ENCODE results near the gene FOXP4.

The FOXP4 gene

GRCh38 chr6:41648070-41648585 lies 101.9 kb downstream of the FOXP4 start:
- ChIA-PET POLR2A (interaction anchor here (0.6 kb wide), 1 partner anchor 25 kb away, joined by 3 read pairs; no protein-coding TSS in a partner anchor), CTCF (interaction anchor here (0.8 to 4.6 kb wide), 5 partner anchors 35 to 280 kb away, joined by 3 to 17 read pairs (median 5); no protein-coding TSS in a partner anchor)
- H3K4me3 ChIP-seq (ENCODE audit: low read depth, low read length): no peak overlapping the region
- DNase-seq (ENCODE audit: low read depth, low spot score): no peak
- TF ChIP-seq, protein P1, sequence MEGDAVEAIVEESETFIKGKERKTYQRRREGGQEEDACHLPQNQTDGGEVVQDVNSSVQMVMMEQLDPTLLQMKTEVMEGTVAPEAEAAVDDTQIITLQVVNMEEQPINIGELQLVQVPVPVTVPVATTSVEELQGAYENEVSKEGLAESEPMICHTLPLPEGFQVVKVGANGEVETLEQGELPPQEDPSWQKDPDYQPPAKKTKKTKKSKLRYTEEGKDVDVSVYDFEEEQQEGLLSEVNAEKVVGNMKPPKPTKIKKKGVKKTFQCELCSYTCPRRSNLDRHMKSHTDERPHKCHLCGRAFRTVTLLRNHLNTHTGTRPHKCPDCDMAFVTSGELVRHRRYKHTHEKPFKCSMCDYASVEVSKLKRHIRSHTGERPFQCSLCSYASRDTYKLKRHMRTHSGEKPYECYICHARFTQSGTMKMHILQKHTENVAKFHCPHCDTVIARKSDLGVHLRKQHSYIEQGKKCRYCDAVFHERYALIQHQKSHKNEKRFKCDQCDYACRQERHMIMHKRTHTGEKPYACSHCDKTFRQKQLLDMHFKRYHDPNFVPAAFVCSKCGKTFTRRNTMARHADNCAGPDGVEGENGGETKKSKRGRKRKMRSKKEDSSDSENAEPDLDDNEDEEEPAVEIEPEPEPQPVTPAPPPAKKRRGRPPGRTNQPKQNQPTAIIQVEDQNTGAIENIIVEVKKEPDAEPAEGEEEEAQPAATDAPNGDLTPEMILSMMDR (IDR thresholded peaks at IDR 0.05; ENCODE audit: insufficient read depth, low read length, missing control alignments): no peak

GRCh38 chr6:41648921-41649320 lies 102.7 kb downstream of the FOXP4 start:
- no peak for DNase-seq (ENCODE audit: low read depth, low spot score)
- TF ChIP-seq, protein P1 (IDR thresholded peaks at IDR 0.05; ENCODE audit: insufficient read depth, low read length, missing control alignments): no peak
- no peak overlapping the region for H3K4me3 ChIP-seq (ENCODE audit: low read depth, low read length)
- CTCF ChIA-PET: interaction anchor here (0.8 to 4.6 kb wide), 4 partner anchors 9 to 281 kb away, joined by 3 to 17 read pairs (median 4); no protein-coding TSS in a partner anchor
- POLR2A ChIA-PET: no interaction called here

- no peak for DNase-seq (ENCODE audit: low read depth, low spot score)
- POLR2A ChIA-PET: no interaction called here
- CTCF ChIA-PET: interaction anchor here (0.8 to 4.6 kb wide), 6 partner anchors 10 to 281 kb away, joined by 4 to 17 read pairs (median 4); no protein-coding TSS in a partner anchor
These were observed 103.4 kb downstream of the FOXP4 start for GRCh38 chr6:41649596-41649995.

DNA sequence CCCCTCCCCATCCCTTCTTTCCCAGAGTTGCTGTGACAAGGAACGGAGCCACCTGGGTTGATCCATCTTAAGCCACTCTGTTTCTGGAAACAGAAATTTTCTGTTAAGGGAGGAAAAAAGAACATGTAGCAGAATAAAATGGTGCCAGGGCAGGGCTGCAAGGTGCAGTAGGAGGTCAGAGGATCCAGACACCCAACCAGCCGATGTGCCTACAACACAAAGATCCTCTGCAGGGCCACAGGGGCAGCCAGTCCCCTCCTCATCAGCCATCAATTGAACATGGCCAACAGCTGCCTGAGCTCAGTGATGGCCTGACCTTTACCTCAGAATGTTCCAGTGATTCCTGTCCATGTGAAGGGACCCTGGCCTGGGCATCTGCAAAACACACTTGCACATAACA lies 103.9 kb downstream of the FOXP4 start:
- no peak for DNase-seq (ENCODE audit: low read depth, low spot score)
- H3K4me3 ChIP-seq (ENCODE audit: low read depth, low read length): no peak overlapping the region
- CTCF ChIA-PET: interaction anchor here (0.9 to 4.6 kb wide), 4 partner anchors 29 to 282 kb away, joined by 4 to 17 read pairs (median 4); no protein-coding TSS in a partner anchor

More at GRCh38 chr6:41649596-41649995, 103.4 kb downstream of the FOXP4 start:
- TF ChIP-seq, protein P1 (IDR thresholded peaks at IDR 0.05; ENCODE audit: insufficient read depth, low read length, missing control alignments): no peak
- H3K4me3 ChIP-seq (ENCODE audit: low read depth, low read length): no peak overlapping the region

DNA sequence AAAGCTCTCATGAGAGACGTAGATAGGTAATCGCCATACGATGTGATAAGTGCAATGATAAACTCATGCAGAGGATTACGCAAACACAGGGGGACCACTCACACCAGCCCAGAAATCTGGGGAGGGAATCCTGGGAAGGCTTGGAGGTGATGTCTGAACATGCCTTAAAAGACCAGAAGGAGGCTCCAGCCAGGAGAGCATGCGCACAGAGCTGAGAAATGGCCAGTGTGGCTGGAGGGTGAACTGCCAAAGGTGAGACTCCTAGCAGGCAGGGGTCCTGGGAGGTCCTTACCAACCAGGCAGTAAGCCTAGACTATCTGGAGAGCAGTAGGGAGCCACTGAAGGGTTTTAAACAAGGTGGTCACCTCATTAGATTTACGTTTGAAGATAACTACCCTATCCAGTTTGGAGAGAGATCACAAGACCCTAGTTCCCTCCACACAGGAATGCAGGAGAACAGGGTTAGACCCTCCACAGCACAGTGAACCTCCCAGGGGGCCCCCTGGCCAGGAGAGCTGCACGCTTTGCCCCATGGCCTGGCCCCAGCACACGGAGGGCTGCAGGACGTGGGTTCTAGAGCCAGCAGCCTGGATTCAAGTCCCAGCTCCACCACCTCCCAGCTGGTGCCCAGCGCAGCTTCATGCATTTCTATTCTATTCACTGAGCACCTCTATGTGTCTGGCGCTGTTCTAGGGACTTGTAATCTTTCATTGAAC lies 105.2 kb downstream of the FOXP4 start:
- POLR2A ChIA-PET: no interaction called here
- TF ChIP-seq, protein P1 (IDR thresholded peaks at IDR 0.05; ENCODE audit: insufficient read depth, low read length, missing control alignments): no peak
- no peak overlapping the region for H3K4me3 ChIP-seq (ENCODE audit: low read depth, low read length)
- CTCF ChIA-PET: interaction anchor here (1.0 to 2.5 kb wide), 5 partner anchors 22 to 283 kb away, joined by 3 to 8 read pairs (median 5); no protein-coding TSS in a partner anchor
- no peak for DNase-seq (ENCODE audit: low read depth, low spot score)

More for the DNA sequence above, 103.9 kb downstream of the FOXP4 start:
- TF ChIP-seq, protein P1 (IDR thresholded peaks at IDR 0.05; ENCODE audit: insufficient read depth, low read length, missing control alignments): no peak
- POLR2A ChIA-PET: no interaction called here

Measured in AG04449 (cell line).